ELR (cell line): ENCODE data around the gene TUBB4B.
"Not testable (repeated sequence)": the region's sequence is repeated elsewhere in the genome, so short reads cannot be mapped to it uniquely, and the experiment has no call there.

ENCODE experiments used
- DNase-seq: peaks from one replicate; pipeline ENCODE4 v3.0.0-alpha.2; 2015; ENCODE audit warnings: low read depth

Gene TUBB4B

DNA sequence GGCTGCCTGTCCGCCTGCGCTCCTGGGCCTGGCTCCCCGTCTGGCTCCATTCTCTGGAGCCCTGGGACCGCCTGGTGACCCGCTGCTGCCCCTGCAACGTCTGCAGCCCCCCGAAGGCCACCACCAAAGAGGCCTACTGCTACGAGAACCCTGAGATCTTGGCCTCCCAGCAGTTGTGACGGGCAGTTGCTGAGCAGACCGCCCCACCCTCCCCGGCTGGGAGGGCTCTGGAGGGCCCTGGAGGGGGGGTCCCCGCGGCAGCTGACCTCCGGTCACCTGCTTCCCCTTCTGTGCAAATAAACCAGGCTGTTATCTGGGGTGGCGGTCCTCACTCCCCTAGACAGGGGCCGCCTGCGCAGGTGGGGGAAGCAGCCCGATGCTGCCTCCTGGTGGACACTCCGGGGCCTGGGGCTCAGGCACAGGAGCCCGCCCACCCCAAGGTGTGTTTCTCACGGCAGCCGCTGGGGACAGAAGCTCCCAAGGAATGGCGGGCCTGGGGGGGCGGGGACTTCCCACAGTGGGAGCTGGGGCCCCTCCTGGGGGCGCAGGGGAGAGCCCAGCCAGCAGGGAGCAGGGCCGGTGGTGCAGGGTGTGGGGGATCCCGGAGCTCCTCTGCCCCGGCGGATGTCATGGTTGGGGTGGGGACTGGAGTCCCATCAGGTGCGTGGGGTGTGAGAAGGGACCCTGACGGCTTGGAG, 4.7 kb upstream of the TUBB4B start:
- peak; percentile 88 for DNase-seq

DNA sequence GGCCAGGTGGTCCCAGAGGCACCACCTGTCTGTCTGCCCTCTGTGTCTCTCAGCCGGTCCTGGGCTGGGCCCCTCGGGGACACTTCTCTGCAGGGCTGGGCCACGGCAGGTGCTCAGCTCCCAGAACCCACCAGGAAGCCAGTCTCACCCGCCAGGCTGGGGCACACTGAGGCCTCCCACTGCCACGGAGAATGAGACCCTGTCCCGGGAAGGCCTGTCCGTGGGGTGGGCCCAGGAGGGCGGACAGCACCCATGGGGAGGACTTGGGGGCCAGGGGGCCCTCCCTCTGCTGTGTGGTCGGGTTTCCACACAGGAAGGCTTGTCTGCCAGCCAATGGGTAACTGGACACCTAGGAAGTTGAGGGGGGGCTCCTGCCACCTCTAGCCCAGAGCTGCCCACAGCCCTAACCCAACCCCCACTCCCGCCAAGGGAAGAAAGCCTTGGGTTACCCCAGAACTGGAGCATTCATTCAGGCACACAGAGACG, 4.1 kb upstream of the TUBB4B start:
- no peak for DNase-seq

DNA sequence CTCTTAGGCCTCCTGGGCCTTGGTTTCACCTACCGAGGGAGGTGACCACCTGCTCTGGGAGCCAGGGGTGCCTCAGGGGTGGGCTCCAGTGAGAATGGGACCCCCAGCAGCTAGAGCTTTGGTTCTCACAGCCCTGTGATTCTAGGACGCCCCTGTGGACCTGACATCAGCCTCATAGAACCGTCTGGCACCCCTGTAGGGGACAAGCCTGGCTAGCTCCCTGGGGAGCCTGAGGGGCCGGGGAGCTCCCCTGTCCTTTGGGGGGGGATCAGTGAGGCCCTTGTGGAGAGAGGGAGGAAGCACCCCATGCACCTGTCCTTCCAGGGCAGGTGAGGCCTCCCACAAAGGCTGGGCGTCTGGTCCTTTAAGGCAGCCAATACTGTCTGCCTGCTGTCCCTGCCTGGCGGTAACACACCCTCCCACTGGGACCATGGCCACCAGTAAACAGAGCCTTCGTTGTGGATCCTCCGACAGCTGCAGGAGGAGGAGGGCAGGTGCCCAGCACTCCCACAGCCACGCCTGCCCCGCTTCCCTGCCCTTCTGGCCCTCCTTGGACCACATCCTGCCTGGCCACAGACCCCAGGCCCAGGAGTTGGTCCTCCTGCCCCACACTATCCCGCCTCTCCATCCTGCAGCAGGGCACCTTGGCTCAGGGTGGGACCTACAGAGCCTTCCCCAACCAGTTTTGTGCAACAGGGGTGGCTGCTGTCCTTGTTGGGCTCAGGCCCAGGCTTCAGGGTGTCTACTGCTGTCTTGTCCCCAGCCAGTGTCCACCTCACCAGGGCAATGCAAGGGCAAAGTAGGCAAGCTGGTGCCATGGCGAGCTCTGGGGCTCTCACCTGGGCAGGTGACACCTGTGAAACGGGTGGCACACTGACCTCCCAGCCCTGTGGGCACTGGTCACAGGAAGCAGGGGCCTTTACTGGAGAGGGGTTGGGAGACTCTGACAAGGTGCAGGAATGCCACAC, 3.0 kb upstream of the TUBB4B start:
- DNase-seq: no peak

DNA sequence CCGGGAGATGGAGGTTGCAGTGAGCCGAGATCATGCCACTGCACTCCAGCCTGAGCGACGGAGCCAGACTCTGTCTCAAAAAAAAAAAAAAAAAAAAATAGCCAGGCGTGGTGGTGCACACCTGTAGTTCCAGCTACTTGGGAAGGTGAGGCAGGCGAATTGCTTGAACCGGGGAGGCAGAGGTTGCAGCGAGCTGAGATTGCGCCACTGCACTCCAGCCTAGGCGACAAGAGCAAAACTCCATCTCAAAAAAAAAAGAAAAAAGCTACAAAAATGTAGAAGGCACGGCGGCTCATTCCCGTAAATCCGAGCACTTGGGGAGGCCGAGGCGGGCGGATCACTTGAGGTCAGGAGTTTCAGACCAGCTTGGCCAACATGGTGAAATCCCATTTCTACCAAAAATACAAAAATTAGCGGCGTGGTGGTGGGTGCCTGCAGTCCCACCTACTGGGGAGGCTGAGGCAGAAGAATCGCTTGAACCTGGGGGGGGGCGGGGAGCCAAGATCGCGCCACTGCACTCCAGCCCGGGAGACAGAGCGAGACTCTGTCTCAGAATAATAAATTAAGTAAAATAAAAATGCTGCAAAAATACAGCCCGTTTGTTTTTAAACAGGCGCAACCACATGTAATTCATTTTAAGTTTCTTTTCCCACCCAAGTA, 1.4 kb upstream of the TUBB4B start:
- DNase-seq: peak; percentile 27

DNA sequence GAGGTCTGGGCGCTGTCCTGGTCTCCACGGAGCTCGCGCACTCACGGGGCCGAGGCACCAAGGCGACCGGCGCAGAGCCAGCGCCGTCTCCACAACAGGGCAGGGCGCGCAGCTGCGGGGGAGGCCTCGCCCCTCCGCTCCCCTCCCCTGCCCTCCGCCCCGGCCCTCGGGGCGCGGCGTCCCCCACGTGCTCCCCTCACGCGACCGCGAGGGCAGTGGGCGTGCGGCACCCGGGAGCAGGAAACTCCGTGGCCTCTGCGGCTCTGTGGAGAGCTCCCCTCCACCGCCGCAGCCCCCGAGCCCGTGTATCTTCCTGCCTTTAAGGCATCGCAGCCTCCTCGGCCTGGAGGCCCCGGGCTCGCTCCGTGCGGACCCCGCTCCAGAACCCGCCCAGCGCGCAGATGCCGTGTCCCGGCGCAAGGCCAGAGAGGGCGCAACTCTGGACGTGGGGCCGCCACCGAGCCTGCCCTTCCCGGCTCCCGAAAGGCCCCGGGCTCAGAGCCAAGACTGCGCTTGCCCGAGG, 708 bp upstream of the TUBB4B start:
- DNase-seq: peak; percentile 76

DNA sequence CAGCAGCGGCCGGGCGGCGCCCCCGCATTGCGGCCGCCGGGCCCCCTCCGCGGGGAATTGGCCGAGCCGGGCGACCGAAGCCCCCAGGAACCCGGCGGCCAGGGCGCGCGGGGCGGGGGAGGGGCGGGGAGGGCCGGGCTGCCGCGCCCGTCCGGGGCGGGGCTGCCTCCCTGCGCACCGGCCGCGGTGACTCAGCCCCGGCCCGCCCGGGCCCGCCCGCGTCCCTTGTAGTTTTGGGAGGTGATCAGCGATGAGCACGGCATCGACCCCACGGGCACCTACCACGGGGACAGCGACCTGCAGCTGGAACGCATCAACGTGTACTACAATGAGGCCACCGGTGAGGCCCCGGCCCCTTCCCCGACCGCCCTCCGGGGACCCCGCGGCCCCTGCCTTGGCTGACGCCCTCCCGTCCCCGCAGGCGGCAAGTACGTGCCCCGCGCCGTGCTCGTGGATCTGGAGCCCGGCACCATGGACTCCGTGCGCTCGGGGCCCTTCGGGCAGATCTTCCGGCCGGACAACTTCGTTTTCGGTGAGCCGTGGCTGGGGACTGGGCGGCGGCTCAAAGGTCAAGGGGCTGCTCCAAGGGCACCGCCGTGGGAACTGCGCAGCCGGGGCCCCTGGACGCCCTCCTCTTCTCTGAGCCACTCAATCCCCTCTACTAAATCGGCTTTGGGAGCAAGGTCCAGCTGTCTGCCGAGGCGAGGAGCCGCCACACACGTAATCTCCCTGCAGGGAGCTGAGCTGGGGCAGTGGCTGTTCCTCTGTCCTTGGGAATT, 592 bp downstream of the TUBB4B start:
- peak; percentile 72 for DNase-seq

DNA sequence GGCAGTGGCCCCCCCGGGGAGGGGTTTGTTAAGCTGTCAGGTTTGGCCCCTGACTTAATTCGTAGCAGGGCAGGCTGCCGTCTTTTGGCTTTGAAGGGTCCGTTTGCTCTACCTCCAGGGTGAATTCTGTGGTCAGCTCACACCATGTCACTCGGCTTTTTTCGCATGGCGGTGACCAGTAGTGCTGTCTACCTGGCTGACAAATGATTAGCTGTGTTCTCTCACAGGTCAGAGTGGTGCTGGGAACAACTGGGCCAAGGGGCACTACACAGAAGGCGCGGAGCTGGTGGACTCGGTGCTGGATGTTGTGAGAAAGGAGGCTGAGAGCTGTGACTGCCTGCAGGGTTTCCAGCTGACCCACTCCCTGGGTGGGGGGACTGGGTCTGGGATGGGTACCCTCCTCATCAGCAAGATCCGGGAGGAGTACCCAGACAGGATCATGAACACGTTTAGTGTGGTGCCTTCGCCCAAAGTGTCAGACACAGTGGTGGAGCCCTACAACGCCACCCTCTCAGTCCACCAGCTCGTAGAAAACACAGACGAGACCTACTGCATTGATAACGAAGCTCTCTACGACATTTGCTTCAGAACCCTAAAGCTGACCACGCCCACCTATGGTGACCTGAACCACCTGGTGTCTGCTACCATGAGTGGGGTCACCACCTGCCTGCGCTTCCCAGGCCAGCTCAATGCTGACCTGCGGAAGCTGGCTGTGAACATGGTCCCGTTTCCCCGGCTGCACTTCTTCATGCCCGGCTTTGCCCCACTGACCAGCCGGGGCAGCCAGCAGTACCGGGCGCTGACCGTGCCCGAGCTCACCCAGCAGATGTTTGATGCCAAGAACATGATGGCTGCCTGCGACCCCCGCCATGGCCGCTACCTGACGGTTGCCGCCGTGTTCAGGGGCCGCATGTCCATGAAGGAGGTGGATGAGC, 1.4 kb downstream of the TUBB4B start:
- no peak for DNase-seq

DNA sequence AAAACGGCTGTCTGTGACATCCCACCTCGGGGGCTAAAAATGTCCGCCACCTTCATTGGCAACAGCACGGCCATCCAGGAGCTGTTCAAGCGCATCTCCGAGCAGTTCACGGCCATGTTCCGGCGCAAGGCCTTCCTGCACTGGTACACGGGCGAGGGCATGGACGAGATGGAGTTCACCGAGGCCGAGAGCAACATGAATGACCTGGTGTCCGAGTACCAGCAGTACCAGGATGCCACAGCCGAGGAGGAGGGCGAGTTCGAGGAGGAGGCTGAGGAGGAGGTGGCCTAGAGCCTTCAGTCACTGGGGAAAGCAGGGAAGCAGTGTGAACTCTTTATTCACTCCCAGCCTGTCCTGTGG, 2.2 kb downstream of the TUBB4B start:
- DNase-seq: not testable (repeated sequence)

DNA sequence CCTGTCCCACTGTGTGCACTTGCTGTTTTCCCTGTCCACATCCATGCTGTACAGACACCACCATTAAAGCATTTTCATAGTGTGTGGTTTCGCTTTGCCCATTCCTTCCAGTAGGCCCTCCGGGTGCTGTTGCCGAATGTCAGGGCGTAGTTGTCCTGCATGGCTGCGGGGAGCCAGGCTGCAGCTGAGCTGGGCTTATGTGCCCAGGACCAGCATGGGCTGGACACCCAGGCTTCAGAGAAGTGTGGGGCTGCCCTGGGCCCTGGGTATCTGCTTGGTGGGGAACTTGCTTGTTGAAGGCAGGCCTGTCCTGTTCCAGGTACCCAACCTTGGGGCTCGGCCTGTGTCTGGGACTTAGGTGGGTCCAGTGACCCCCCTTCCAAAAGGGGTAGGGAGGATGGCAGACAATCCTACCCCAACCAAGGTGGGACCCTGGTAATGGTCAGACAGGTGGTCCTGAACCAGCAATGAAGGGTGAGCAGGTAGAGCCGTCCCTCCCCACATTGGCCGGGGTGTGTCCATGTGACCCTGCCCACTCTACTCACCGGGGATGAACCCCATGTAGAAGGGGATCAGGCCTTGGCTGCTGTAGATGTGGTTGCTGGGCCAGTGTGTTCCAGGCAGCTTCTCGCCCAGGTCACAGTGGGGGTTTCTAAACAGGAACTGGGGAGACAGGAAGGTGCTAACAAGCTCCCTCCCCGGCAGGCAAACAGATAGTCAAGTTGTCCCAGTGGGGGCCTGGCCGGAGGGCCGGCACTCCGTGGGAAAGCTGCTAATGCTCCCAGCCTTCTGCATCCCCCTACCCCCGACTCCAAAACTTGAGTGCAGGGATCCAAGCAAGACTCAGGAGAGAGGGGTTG, 2.8 kb downstream of the TUBB4B start:
- peak; percentile 53 for DNase-seq

DNA sequence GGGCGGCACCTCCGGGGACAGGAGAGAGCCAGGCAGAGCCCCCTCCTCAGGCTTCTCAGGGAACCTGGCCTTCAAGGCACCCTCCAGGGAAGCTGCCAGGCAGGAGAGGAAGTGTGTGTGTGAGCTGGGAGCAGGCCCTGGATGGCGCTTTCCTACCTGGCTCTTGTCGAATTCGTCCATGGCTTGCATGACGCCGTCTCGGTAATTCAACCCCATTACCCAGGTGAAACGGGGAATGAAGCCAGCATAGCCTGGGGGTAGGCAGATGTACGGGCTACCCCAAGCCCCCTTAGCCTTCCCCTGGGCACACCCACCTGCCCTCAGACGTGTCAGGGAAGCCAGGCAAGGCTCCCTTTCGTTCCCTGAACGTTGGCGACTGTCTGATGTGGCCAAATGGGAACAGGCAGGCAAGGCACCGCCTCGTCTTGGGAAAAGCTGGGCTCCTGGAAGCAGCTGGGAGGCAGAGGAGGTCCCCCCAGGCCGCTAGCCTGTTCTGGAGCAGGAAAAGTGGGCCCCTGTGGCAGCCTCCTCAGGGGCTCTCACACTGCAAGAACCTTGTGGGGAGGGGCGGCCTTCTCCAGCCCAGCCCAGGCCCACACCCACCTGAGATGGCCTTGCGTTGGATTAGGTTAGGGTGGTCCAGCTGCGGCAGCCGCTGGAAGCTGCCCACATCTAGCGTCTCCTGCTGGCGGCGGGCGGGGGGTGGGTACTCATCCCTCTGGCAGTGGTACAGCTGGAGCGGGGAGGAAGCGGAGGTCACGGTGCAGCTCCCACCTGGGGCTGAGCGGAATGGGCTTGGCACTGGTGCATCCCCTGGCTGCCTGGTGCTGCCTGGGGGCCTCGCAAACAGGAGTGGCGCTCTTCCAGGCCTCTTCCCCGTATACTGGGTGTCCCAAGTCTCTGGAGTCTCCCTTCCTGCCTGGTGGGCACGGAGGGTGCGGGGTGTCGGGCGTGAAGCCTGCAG, 3.7 kb downstream of the TUBB4B start:
- no peak for DNase-seq

DNA sequence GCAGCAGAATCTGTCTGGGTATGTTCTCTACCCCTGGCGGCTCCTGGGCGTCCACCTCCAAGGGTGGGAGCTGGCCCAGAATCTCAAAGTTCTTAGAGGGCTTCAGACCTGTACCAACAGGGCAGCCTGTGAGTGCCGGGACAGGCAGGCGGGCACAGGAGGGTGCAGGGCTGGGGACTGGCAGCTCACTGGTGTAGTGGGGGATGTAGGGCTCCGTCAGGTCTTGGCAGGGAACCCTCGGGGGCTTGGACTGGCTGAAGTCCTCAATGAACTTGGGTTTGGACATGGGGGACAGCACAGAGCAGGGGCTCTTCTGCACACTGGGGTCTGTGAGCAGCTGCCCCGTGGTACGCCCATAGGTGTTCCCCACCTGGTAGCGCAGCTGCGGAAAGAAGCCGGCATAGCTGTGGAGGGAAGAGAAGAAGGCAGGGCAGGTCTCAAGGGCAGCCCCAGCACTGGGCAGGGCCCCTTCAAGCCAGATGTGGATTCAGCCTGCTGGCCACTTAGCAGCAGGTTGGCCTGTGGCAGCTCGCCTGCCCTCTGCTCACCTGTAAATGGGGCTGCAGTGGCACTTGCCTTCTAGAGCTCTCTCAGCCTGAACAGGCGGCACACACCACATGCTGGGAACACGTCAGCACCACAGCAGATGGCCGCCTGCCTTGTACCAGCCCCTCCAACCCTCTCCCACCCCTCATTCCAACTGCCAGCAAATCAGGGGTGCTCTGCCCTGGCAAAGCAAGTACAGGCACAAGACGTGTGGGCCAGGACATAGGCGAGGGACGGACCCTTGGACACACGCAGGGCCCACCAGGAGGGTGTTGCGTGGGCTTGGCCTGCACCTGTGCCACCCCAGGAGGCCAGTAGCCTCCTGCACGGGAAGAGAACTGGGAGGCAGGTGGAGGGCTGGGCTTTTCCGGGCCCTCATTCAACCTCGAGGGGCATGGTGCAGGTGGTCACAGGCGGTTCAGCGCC, 4.6 kb downstream of the TUBB4B start:
- no peak for DNase-seq

DNA sequence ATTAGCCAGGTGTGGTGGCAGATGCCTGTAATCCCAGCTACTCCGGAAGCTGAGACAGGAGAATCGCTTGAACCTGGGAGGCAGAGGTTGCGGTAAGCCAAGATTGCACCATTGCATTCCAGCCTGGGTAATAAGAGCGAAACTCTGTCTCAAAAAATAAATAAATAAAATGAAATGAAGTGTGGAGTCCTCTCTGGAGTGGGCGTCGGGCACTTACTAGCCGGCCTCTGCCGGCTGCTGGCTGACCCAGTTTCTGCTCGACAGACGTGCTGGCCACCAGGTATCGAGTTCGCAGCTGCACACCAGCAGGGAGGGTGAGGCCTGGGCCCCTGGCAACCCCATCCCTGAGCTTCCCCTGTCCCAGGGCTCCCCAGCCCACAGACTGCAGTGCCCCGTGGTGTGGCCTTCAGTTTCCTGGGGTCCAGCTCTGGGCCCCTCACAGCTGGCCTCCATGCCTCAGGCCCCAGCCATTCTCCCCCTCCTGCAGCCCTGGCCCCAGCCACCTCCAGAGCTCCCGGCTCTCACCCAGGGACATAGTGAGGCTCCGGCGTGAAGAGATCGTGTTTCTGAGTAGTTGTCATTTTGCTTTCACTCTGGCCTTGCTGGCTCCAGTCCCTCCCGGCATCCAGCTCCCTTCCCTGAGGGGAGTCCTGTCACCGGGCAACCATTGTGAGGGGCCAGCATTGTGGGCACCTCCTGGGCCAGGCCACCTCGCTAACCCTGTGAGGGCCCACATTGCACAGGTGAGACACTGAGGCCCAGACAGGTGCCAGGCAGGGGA, 6.2 kb downstream of the TUBB4B start:
- DNase-seq: no peak

DNA sequence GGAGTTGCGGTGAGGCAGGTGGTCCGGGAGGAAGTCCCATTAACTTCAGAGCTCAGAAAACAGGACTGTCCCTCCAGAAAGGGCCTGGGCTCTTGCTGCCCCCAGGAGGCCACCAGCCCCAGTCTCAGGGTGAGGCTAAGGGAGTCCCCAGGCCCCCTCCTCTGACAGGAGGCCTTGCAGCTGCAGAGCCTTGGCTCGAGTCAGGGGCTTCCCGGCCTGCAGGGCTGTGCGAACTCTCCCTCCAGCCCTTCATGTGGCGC, 6.8 kb downstream of the TUBB4B start:
- DNase-seq: no peak

DNA sequence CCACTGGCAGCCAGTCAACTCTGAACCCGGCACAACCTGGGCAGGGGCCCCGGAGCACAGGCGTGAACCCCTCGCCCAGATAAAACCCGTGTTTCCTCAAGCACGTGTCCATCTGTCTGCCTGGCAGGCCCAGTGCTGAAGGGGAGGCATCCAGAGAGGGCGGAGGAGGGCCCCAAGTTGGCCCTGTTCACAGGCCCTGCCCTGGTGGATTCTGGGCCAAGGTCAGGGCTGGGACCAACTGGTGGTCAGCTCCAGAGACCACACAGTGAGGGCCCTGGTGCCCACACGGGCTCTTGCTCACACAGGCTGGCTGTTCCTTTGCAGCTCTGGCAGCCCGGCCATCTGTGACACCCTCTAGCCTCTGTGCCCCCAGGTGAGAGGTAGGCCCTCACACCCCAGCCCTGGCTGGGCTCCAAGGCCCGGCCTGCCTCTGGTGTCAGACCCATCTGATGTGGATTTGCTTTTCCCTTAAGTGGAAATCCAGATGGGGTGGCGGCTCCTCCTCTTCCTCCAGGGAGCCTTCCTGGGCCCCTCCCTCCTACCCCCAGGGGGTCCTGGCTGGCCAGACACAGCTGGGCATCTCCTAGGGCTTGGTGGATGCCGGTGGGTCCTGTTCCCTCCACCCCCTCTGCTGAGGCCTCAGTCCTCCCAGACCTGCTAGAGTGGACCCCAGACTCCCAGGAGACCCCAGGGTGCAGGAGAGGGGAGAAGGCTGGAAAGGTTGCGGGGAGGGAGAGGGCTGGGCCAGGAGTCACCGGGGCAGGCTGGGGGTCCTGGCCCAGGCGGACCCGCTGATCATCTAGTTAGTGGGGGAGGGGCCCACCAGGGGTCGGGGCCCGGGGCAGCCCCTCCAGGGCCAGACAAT, 9.5 kb downstream of the TUBB4B start:
- DNase-seq: no peak

DNA sequence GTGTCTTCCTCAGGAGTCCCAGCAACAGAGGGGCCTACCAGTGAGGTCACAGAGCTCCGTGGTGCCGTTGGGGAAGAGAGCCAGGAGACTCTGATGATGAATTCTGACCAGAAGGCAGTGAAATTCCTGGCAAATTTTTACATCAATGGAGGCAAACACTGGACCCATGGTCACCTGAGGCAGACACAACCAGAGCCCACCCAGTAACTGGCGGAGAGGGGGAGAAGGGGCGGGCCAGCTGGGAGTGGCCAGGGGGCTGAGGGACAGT, 10.0 kb downstream of the TUBB4B start, which contains the start of gene STPG3:
Gene STPG3, plus strand, starts transcription at position 93 of the 268 bp plus-strand sequence. Its CDS starts 1 bp downstream, at position 94.
- no peak for DNase-seq
